NCI-H748 (cell line): ENCODE measurements around the gene LHFPL2.
"Not testable (repeated sequence)": the region's sequence is repeated elsewhere in the genome, so short reads cannot be mapped to it uniquely, and the experiment has no call there.

Source experiments
- DNase-seq: peaks from one replicate; lab custom pipeline; 2025; ENCODE audit not compliant: unreplicated experiment; lab: John Stamatoyannopoulos, UW

LHFPL2 gene

DNA sequence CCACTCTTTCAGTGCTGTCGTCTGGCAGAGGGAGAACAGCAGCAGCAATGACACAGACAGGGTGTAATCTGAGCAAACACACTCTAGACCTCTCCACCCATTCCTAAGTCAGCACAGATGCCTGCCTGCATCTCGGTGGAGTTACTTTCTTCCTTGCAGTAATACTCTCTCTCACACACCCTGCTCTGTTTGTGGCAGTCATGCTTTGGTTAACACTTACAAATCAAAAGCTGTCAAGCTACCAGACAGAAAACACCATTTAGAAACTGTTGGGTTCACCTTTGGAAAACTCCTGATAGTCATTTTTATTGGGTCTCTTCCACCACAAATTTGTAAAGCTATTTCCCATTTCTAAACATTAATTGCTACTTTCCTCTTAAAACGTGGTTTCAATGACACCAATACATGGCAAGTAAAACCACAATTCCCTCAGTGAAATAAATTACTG is 27.3 kb downstream of the LHFPL2 start:
- no peak for DNase-seq

DNA sequence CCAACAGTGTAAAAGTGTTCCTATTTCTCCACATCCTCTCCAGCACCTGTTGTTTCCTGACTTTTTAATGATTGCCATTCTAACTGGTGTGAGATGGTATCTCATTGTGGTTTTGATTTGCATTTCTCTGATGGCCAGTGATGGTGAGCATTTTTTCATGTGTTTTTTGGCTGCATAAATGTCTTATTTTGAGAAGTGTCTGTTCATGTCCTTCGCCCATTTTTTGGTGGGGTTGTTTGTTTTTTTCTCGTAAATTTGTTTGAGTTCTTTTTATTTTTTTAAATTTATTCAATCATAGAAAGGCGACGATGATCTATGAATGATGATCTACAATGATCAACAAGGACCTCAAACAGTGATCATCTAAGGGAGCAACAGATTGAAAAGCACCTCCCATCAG is 28.5 kb downstream of the LHFPL2 start:
- not testable (repeated sequence) for DNase-seq

- no peak for DNase-seq
Observed at GRCh38 chr5:78618303-78618702, 30.3 kb downstream of the LHFPL2 start.

DNA sequence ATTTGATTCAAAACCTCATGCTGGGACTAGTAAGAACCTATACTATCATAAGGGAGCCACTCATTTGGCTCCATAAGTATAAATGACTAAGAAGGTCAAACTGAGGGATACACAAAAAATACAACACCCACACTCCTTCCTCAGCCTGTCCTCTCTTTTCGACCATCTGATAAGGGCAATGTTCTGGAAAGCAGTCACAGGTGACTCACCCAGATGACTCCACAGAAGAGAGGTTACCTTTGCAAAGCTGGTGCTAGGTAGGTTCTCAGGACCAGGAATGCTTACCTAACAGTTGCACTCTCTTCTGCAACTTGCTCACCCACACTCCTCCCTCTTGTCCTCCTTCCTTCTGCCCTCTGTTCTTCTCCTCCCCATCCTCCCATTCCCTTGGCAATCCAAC is 32.9 kb downstream of the LHFPL2 start:
- DNase-seq: no peak

GRCh38 chr5:78614816-78615215 is 33.8 kb downstream of the LHFPL2 start:
- no peak for DNase-seq

- no peak for DNase-seq
Observed at GRCh38 chr5:78613756-78614155, 34.8 kb downstream of the LHFPL2 start.

DNA sequence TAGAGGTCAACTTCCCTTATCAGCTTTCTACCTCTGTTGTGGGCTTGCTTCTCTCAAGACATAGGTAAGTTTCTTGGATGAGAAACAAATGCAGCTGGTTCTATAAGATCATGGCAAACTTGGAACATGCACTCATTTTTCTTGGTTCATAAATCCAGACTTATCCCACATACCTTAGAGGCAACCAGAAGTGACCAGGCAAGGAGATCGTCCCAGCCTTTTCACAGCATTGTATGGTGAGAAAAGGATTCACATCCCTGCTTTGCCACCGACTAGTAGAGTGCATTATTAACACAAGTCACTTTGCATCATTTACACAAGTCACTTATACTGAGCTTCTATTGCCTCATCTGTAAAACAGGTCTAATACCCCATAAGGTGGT is 35.4 kb downstream of the LHFPL2 start:
- no peak for DNase-seq

DNA sequence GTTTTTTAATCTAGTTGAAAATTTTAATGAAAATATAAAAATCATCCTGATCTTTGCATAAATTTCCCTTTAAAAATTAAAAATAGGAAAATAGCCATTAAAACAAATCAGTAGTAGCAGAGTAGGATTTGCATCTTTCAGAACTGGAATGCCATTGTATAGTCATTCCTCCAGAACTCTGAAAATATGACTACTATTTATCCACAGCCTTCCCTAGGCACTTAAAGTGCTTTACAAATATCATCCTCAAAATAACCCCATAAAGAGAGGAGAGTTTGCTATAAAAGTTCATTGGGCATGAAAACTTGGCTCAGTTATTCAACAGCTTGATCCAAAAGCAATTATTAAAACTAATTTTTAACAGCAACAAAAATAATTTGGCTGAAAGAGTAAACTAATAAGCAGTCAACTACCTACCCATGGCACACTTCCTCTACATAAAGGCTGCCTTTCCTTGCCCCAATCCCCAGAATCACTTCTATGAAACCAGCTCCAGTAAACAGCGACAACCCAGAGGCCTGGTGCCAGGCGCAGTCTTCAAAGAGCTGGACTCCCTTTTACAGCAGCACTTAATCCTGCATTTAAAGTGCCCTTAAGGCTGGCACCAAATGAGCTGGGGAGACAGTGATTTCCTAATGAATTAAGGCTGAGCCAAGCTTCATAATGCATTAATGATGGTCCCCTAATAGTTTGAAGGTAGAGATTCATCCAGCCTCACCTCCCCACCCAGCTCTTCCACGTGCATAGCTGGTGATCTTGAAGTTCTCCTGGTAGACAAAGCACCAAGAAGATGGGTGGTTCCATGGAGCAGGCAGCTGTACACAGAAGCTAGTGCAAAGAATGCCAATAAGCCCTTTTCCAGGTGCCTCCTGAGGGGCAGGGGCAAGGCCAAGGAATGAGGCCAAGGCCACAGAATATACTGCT is 36.1 kb downstream of the LHFPL2 start:
- no peak for DNase-seq

DNA sequence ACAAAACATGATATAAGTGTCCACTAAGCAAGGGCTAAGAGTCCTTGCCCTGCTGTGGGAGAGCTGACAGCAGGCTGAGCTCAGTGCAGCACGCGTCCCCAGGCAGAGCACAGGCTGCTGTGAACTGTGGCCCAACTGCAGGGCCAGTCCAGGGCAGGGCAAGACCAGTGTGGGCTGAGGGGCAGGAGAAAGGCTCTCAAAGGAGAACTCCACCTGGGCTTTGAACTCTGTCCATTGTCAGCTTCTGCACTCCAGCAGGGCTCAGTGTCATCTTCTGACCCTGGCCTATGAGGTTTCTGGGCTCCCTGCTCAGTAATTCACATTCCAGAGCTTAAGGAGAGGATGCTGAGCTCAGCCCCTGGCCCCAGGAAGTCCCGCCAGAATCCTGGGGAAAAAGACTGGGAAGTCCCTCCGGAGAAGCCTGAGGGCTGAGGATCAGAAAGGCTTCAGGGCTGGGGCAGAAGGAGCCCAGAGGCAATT is 37.4 kb downstream of the LHFPL2 start:
- DNase-seq: no peak

DNA sequence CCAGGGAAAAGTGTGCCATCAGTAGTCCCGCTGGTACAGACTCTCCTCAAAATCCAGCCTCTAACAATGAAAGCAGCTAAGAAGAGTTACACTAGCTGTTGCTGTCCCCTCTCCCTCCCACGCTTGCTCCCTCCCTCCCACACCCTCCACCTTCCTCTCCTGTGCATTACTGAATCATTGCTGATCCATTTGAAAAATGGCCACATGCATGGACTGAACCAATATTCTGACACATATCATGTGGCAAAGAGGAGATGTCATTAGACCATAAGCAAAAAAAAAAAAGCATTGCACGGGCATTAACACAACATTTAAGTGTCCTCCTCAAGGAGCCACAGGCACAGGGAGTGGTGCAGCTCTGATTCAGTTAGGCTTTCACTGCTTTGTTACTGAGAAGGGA is 37.9 kb downstream of the LHFPL2 start:
- DNase-seq: no peak

DNA sequence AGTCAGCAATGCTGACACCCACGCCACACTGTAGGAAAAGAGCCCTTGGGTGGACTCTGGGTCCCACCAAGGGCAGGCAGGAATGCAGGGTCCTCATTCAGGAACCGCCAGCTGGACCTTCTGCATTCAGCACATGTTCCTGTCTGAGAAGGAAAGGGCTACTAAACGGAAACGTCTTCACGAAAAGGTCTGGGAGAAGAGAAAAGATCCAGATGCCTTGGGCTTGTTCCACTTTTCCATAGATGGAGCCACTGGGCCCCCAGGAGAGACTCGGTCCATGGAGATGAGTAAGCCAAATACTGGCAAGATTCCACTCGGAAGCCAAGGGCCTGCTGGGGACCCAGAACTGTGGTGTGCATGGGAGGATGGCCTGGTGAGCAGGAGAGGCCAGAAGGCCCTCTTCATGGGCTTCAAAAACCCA is 38.4 kb downstream of the LHFPL2 start:
- no peak for DNase-seq

DNA sequence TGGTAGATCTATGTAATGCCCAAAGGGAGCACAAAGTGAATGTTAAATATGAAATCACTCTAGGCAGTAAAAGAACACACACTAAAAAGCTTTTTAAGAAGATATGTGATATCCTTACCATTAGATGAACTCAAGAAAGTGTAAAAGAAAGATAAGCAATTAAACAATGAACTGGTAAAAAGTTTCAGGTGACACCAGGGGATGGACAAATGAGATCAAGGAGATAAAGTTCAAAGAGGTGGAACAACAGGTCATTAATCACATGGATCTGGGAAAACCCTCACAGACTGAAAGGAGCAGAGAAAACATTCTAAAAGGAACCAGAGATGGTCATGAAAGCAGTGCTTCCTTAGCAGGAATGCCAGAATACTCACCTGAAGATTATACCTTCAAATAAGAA is 40.7 kb downstream of the LHFPL2 start:
- DNase-seq: no peak

- DNase-seq: no peak
Observed at GRCh38 chr5:78606241-78606640, 42.3 kb downstream of the LHFPL2 start.

- DNase-seq: no peak
Observed at GRCh38 chr5:78605611-78606010, 43.0 kb downstream of the LHFPL2 start.

DNA sequence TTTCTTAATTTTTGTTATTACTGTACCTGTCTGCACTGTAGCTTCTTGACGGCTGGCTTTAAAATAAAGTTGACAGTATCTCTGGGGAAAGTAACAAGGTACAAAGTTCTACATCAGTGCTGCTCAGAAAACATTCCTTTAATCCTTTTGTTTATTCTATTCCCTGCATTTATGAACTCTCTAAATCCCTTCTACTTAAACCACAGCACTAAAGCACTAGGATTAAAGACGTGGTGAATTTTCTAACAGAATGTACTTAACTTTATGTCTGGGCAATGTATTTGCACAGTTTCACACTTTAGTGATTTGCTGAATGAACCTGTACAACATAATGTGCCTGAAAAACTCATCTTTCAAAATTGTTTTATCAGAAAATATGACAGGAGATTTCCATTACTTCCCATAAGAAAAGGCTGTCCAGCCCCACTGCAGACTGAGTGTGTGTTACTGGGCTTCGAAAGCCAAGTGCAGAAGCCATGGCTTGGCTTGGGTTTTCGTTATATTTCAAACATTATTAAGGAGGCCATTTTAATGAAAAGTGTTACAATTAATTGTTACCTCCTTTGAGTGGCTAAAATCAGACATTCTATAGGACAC is 43.8 kb downstream of the LHFPL2 start:
- DNase-seq: no peak

- DNase-seq: no peak
Observed at GRCh38 chr5:78603636-78604175, 44.9 kb downstream of the LHFPL2 start.

DNA sequence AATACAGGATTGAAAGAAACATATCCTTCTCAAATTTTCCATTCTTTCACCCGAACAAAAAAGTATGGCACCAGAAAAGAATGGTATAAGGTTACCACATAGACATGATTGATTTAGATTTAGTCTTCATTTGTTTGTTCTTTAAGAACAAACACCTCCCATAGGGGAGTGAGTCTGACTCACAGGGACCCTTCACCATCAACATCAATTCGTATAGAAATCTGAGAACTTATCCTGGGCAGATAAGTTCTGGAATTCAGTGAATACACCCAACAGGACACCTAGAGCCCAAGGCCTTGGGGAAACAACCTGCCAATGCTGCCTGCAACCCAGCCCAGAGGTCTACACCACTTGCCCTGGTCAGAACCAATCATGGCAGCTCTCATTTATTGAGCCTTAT is 46.2 kb downstream of the LHFPL2 start:
- no peak for DNase-seq

GRCh38 chr5:78601559-78602314 is 46.8 kb downstream of the LHFPL2 start:
- no peak for DNase-seq

DNA sequence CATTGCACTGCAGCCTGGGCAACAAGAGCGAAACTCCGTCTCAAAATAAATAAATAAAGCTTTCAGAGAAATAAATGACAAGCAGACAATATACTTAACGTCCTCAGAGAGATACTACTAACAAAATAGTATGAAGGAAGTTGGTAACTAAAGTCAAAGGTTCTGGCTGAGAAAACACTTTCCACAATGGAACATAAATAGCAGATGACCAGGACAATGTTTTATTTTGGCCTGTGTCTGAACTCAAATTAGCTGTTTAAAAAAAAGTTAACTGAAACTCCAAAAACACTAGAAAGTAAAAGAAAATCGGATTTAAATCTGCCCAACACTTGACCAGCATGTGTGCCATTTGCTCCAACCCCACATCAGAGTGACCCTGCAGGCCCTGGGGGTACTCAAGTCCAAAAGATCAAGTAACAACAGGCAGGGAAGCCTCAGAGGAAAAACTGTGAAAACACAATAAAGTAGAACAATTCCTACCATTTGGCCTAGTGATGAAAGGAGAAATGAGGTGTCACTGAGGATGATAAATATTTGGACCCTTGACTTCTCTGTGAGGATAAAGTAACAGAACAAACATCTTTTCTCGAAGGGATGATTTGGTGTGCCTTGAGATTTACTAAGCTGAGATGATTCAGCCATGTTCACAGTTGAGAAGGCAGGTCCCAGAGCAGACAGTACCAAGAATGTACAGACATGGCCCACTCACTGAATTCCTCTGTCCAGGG is 47.7 kb downstream of the LHFPL2 start:
- DNase-seq: no peak

- no peak for DNase-seq
Observed at GRCh38 chr5:78598973-78599372, 49.6 kb downstream of the LHFPL2 start.

- DNase-seq: no peak
Observed at GRCh38 chr5:78597974-78598371, 50.6 kb downstream of the LHFPL2 start.
